A549 (cell line): ENCODE results near the gene SMTN. TPM values are rescaled to one million over a fixed set of nuclear protein-coding genes. Genes with fewer than 3 reads are reported as not detected.

ENCODE experiments used
- ATAC-seq, 2 experiments: fragments of 200-7000 bp in 1 of 2; fragments of >200 bp in 1 of 2; cut with Nextera tagmentation in 1 of 2; cut with Tn5 transposase in 1 of 2; 3 replicates each; pipeline versions ENCODE4 v1.8.0 to v1.9.1; 2018 to 2020; ENCODE audit warnings: mild to moderate bottlenecking in 1 of 2, moderate library complexity in 1 of 2
- CTCF ChIA-PET: fragments of 300-600 bp; sonication (Branson Sonifier 250); formaldehyde crosslinking; extraction: SDS; loops from one replicate; lab custom pipeline; 2021; ENCODE audit warnings: antibody characterized with exemption, inconsistent platforms; lab: Yijun Ruan, JAX
- POLR2A ChIA-PET: fragments of 350-600 bp; formaldehyde crosslinking; extraction: SDS; loops from one replicate; lab custom pipeline; 2021; ENCODE audit warnings: antibody characterized with exemption, inconsistent platforms; lab: Yijun Ruan, JAX
- DNase-seq, 2 experiments: peaks; one replicate each; pipeline versions ENCODE4 v3.0.0 to v3.0.0-alpha.2; 2011 to 2016; ENCODE audit warnings: low read depth in 1 of 2, low spot score in 1 of 2
- FAIRE-seq: peaks from 2 replicates; lab custom pipeline; 2011; peaks lifted over from hg19 to GRCh38; lab: Jason Lieb, UNC
- H3K27ac ChIP-seq, 2 experiments: fragments of >200 bp; sonication (Bioruptor Twin); formaldehyde crosslinking; 3 replicates each; pipeline ENCODE4 v1.5.1; 2016 to 2017
- H3K4me1 ChIP-seq: fragments of >200 bp; sonication (Bioruptor Twin); formaldehyde crosslinking; 3 replicates; pipeline ENCODE4 v1.6.1; 2016
- H3K4me2 ChIP-seq: fragments of >200 bp; sonication (Bioruptor Twin); formaldehyde crosslinking; 3 replicates; pipeline ENCODE4 v1.6.1; 2016
- H3K4me3 ChIP-seq: fragments of >200 bp; sonication (Bioruptor Twin); formaldehyde crosslinking; 3 replicates; pipeline ENCODE4 v1.5.1; 2016
- H3K9me3 ChIP-seq: fragments of >200 bp; sonication (Bioruptor Twin); formaldehyde crosslinking; 3 replicates; pipeline ENCODE4 v1.6.1; 2016
- BCL3 ChIP-seq: fragments of >200 bp; sonication (Bioruptor Twin); formaldehyde crosslinking; IDR thresholded peaks from 3 replicates; pipeline ENCODE4 v1.6.1; 2016
- CBX2 ChIP-seq: fragments of 200-600 bp; sonication (generic); IDR thresholded peaks from 2 replicates; pipeline ENCODE4 v1.6.1; 2016; ENCODE audit warnings: low read depth, mild to moderate bottlenecking, borderline replicate concordance
- CBX8 ChIP-seq: fragments of 200-600 bp; sonication (generic); IDR thresholded peaks from 2 replicates; pipeline ENCODE4 v1.6.1; 2016
- CEBPB ChIP-seq, 2 experiments: fragments of >200 bp in 1 of 2; sonication (Bioruptor Twin) in 1 of 2; formaldehyde crosslinking in 1 of 2; IDR thresholded peaks; 2 replicates each; pipeline ENCODE4 v1.6.1; 2012 to 2016
- CHD4 ChIP-seq: fragments of 200-600 bp; sonication (generic); IDR thresholded peaks from 2 replicates; pipeline ENCODE4 v1.6.1; 2016; ENCODE audit warnings: antibody characterized with exemption, mild to moderate bottlenecking, borderline replicate concordance
- ELK1 ChIP-seq: fragments of 150-350 bp; IDR thresholded peaks from 2 replicates; pipeline ENCODE4 v1.6.1; 2014; ENCODE audit warnings: low read depth, mild to moderate bottlenecking, low read length
- ESRRA ChIP-seq: fragments of 150-350 bp; IDR thresholded peaks from 2 replicates; pipeline ENCODE4 v1.6.1; 2014; ENCODE audit warnings: mild to moderate bottlenecking, low read length, borderline replicate concordance
- FOSL2 ChIP-seq, 2 experiments: fragments of 450-650 bp in 1 of 2; fragments of >200 bp in 1 of 2; sonication (Bioruptor Twin) in 1 of 2; formaldehyde crosslinking; IDR thresholded peaks; 2 replicates each; pipeline versions ENCODE4 v1.5.0 to v1.6.1; 2016 to 2020; ENCODE audit warnings: mild to moderate bottlenecking in 1 of 2, moderate library complexity in 1 of 2
- GATA3 ChIP-seq: IDR thresholded peaks from 2 replicates; pipeline ENCODE4 v1.6.1; 2012; ENCODE audit warnings: borderline replicate concordance
- HDAC2 ChIP-seq: fragments of 200-600 bp; sonication (generic); IDR thresholded peaks from 2 replicates; pipeline ENCODE4 v1.6.1; 2016
- HES2 ChIP-seq: fragments of >200 bp; sonication (Bioruptor Twin); formaldehyde crosslinking; IDR thresholded peaks from 2 replicates; pipeline ENCODE4 v1.6.1; 2016
- HEYL ChIP-seq: fragments of 250-450 bp; sonication (Bioruptor Pico); IDR thresholded peaks from 2 replicates; pipeline ENCODE4 v1.8.0; 2021; ENCODE audit warnings: mild to moderate bottlenecking, moderate library complexity
- HMGXB4 ChIP-seq: fragments of 250-450 bp; sonication (Bioruptor Pico); IDR thresholded peaks from 2 replicates; pipeline ENCODE4 v1.5.0; 2021; ENCODE audit warnings: mild to moderate bottlenecking, moderate library complexity, borderline replicate concordance
- HOXA7 ChIP-seq: fragments of 250-450 bp; sonication (Bioruptor Pico); IDR thresholded peaks from 2 replicates; pipeline ENCODE4 v1.5.0; 2020; ENCODE audit warnings: mild to moderate bottlenecking, moderate library complexity
- HOXB13 ChIP-seq: fragments of 250-450 bp; sonication (Bioruptor Pico); IDR thresholded peaks from 2 replicates; pipeline ENCODE4 v1.5.0; 2020; ENCODE audit warnings: low read depth, mild to moderate bottlenecking, moderate library complexity
- HOXB5 ChIP-seq: fragments of 250-450 bp; sonication (Bioruptor Pico); IDR thresholded peaks from 2 replicates; pipeline ENCODE4 v1.5.0; 2020; ENCODE audit warnings: mild to moderate bottlenecking, moderate library complexity
- JUN ChIP-seq, 2 experiments: fragments of >200 bp; sonication (Bioruptor Twin); formaldehyde crosslinking; IDR thresholded peaks; 2 replicates in 1 of 2; 3 replicates in 1 of 2; pipeline ENCODE4 v1.6.1; 2016 to 2017
- KDM5A ChIP-seq: fragments of 200-600 bp; sonication (generic); IDR thresholded peaks from 2 replicates; pipeline ENCODE4 v1.6.1; 2016; ENCODE audit warnings: antibody characterized with exemption, mild to moderate bottlenecking
- NPAS2 ChIP-seq: fragments of 250-450 bp; sonication (Bioruptor Pico); IDR thresholded peaks from 2 replicates; pipeline ENCODE4 v1.8.0; 2022; ENCODE audit warnings: mild to moderate bottlenecking, moderate library complexity, borderline replicate concordance
- NR3C1 ChIP-seq: fragments of >200 bp; sonication (Bioruptor Twin); formaldehyde crosslinking; IDR thresholded peaks from 3 replicates; pipeline ENCODE4 v1.6.1; 2017
- POLR2AphosphoS2 ChIP-seq: conservative IDR thresholded peaks from 2 replicates; pipeline ENCODE4 v1.6.1; 2012; ENCODE audit warnings: low read length, improper control_type of control experiment, inconsistent platforms
- RARB ChIP-seq: fragments of 250-450 bp; sonication (Bioruptor Pico); IDR thresholded peaks from 2 replicates; pipeline ENCODE4 v1.8.0; 2021; ENCODE audit warnings: mild to moderate bottlenecking, moderate library complexity
- REST ChIP-seq: fragments of 200-600 bp; sonication (generic); IDR thresholded peaks from 2 replicates; pipeline ENCODE4 v1.6.1; 2016; ENCODE audit warnings: antibody characterized with exemption, mild to moderate bottlenecking, moderate library complexity
- RNF2 ChIP-seq: fragments of 200-600 bp; sonication (generic); IDR thresholded peaks from 2 replicates; pipeline ENCODE4 v1.6.1; 2016; ENCODE audit warnings: low read depth, mild to moderate bottlenecking, antibody characterized with exemption, moderate library complexity, borderline replicate concordance
- SMC3 ChIP-seq: fragments of >200 bp; sonication (Bioruptor Twin); formaldehyde crosslinking; IDR thresholded peaks from 3 replicates; pipeline ENCODE4 v1.6.1; 2018; ENCODE audit warnings: inconsistent platforms
- WGBS: methylation state at CpG from one replicate; pipeline ENCODE4 v1.1.6; 2017; ENCODE audit errors: missing lambda C conversion rate; 5-methylcytosine and 5-hydroxymethylcytosine counted together
- polyA plus RNA-seq, 4 experiments: library from polyadenylated mRNA; depleted of rRNA in 3 of 4; stranded (reverse); fragments of >200 nt; fragmentation: RNase III in 1 of 4; extraction: RNeasy Plus Mini Kit Qiagen cat#74134 plus additional on column Dnase treatment in 1 of 4; gene quantifications; 2 replicates in 3 of 4; 3 replicates in 1 of 4; pipeline ENCODE4 v1.2.3, GENCODE V29; 2011 to 2017

SMTN gene
- polyA plus RNA-seq, 2 of the 4 experiments (the other 2 are of a cell fraction), result 12.7 to 33.1 TPM

- Histone ChIP-seq H3K4me1 (peaks cover 31% of the 10 kb centered on the region), H3K4me3 (peak overlapping the region; percentile 58), H3K9me3 (no peaks in the 10 kb centered on the region), H3K27ac (peak overlapping the region; percentile 85 to 94), H3K4me2 (peak overlapping the region; percentile 99)
- no peak for ATAC-seq
- POLR2A ChIA-PET, result interaction anchor here (1.0 to 1.6 kb wide), 4 partner anchors 31 to 140 kb away, joined by 3 to 5 read pairs (median 3); no protein-coding TSS in a partner anchor
- no peak for FAIRE-seq
- 66% methylated on average over 13 of the region's 13 CpGs for WGBS
- CTCF ChIA-PET, result interaction anchor here (0.7 to 6.6 kb wide), 27 partner anchors 10 to 330 kb away, joined by 3 to 50 read pairs (median 4); partner anchors contain the start of genes MORC2, SELENOM and TUG1
- no peak for TF ChIP-seq NR3C1
- TF ChIP-seq ESRRA, result no peak
- no peak for TF ChIP-seq POLR2AphosphoS2
- TF ChIP-seq HEYL (CRISPR knock-in tag), result no peak
- no peak for TF ChIP-seq FOSL2 (IDR thresholded peaks at IDR 0.05)
- TF ChIP-seq FOSL2 (CRISPR knock-in tag; IDR thresholded peaks at IDR 0.05), result no peak
- TF ChIP-seq RARB (CRISPR knock-in tag), result no peak
- TF ChIP-seq KDM5A, result no peak
- no peak for TF ChIP-seq HOXB5 (CRISPR knock-in tag)
- no peak for TF ChIP-seq CBX8
- TF ChIP-seq BCL3, result no peak
- no peak for TF ChIP-seq SMC3
- no peak for TF ChIP-seq REST
- DNase-seq, result no peak
Observed at GRCh38 chr22:31085493-31085824, 4.3 kb downstream of the SMTN start.

- WGBS, result 100% methylated on average over 1 of the region's 3 CpGs
- no peaks in the 10 kb centered on the region for H3K9me3 ChIP-seq
- TF ChIP-seq HOXB5 (CRISPR knock-in tag) (no peak), HES2 (no peak), ELK1 (no peak), HOXB13 (CRISPR knock-in tag) (no peak), HDAC2 (no peak), NPAS2 (CRISPR knock-in tag) (no peak), HOXA7 (no peak), NR3C1 (no peak), HMGXB4 (no peak), JUN (IDR thresholded peaks at IDR 0.05) (no peak), CHD4 (no peak), SMC3 (no peak), CEBPB (IDR thresholded peaks at IDR 0.05) (no peak), RNF2 (no peak), CBX2 (no peak), FOSL2 (IDR thresholded peaks at IDR 0.05) (no peak), FOSL2 (CRISPR knock-in tag; IDR thresholded peaks at IDR 0.05) (no peak), GATA3 (no peak)
- CTCF ChIA-PET, result interaction anchor here (1.1 to 6.6 kb wide), 14 partner anchors 9 to 283 kb away, joined by 3 to 50 read pairs (median 6); partner anchors contain the start of genes MORC2, SELENOM and TUG1
- H3K4me1 ChIP-seq, result peaks cover 31% of the 10 kb centered on the region
- H3K4me3 ChIP-seq, result no peak overlapping the region
- ATAC-seq (no peak), FAIRE-seq (no peak), DNase-seq (no peak)
- peak overlapping the region; percentile 99; the same call in 1 of the 3 replicates for H3K4me2 ChIP-seq
- POLR2A ChIA-PET, result no interaction called here
- H3K27ac ChIP-seq, result peak overlapping the region in 1 of 2 experiments; percentile 94; a peak in 2 of 6 replicates
Observed at GRCh38 chr22:31085928-31086327, 4.8 kb downstream of the SMTN start.
